Measurements from ENCODE around the gene MAZ.
A peak's percentile ranks its signal among the peaks of the same experiment; 100 is the strongest.

MAZ gene

GRCh38 chr16:29807426-29808218 is 1.3 kb downstream of the MAZ start:
- no peaks in the 10 kb centered on the region for H3K27me3 Mint-ChIP-seq
- peak overlapping the region; percentile 92 for H3K4me3 Mint-ChIP-seq
- DNase-seq (ENCODE audit: low spot score in 2 of 2) (peak; percentile 74 to 88), ATAC-seq (replicated peaks; ENCODE audit: extremely low read depth, poor library complexity, severe bottlenecking) (peak; percentile 49)
- H3K27ac Mint-ChIP-seq (ENCODE audit: low read depth), result peak overlapping the region; percentile 92
- H3K9me3 Mint-ChIP-seq, result no peaks in the 10 kb centered on the region
- peaks cover 43% of the 10 kb centered on the region for H3K36me3 Mint-ChIP-seq (ENCODE audit: insufficient read depth)
- H3K4me1 Mint-ChIP-seq, result peaks cover 70% of the 10 kb centered on the region

GRCh38 chr16:29808219-29808900 is 2.0 kb downstream of the MAZ start:
- H3K27ac Mint-ChIP-seq (ENCODE audit: low read depth), result peak overlapping the region; percentile 92
- H3K4me1 Mint-ChIP-seq, result peaks cover 69% of the 10 kb centered on the region
- DNase-seq (ENCODE audit: low spot score in 2 of 2) (no peak), ATAC-seq (replicated peaks; ENCODE audit: extremely low read depth, poor library complexity, severe bottlenecking) (peak; percentile 37)
- H3K36me3 Mint-ChIP-seq (ENCODE audit: insufficient read depth), result peaks cover 41% of the 10 kb centered on the region
- H3K27me3 Mint-ChIP-seq, result no peaks in the 10 kb centered on the region
- H3K9me3 Mint-ChIP-seq, result no peaks in the 10 kb centered on the region
- H3K4me3 Mint-ChIP-seq, result peak overlapping the region; percentile 92

GRCh38 chr16:29809031-29809747 is 2.9 kb downstream of the MAZ start:
- Mint-ChIP-seq H3K27me3 (no peaks in the 10 kb centered on the region), H3K27ac (ENCODE audit: low read depth) (peak overlapping the region; percentile 92), H3K9me3 (no peaks in the 10 kb centered on the region), H3K36me3 (ENCODE audit: insufficient read depth) (peaks cover 41% of the 10 kb centered on the region), H3K4me3 (peak overlapping the region; percentile 92), H3K4me1 (peaks cover 61% of the 10 kb centered on the region)
- no peak for DNase-seq (ENCODE audit: low spot score in 2 of 2)
- ATAC-seq (replicated peaks; ENCODE audit: extremely low read depth, poor library complexity, severe bottlenecking), result no peak

- Mint-ChIP-seq H3K27ac (ENCODE audit: low read depth) (peak overlapping the region; percentile 87), H3K36me3 (ENCODE audit: insufficient read depth) (peaks cover 36% of the 10 kb centered on the region), H3K27me3 (no peaks in the 10 kb centered on the region), H3K4me3 (peak overlapping the region; percentile 92), H3K9me3 (no peaks in the 10 kb centered on the region), H3K4me1 (peaks cover 60% of the 10 kb centered on the region)
- DNase-seq (ENCODE audit: low spot score in 2 of 2) (peak in 1 of 2 donors; percentile 56), ATAC-seq (replicated peaks; ENCODE audit: extremely low read depth, poor library complexity, severe bottlenecking) (no peak)
Observed at GRCh38 chr16:29809850-29810698, 3.7 kb downstream of the MAZ start.

GRCh38 chr16:29810699-29811169 is 4.4 kb downstream of the MAZ start:
- Mint-ChIP-seq H3K9me3 (no peaks in the 10 kb centered on the region), H3K27ac (ENCODE audit: low read depth) (peak overlapping the region; percentile 87), H3K36me3 (ENCODE audit: insufficient read depth) (peaks cover 34% of the 10 kb centered on the region), H3K27me3 (no peaks in the 10 kb centered on the region), H3K4me1 (peaks cover 63% of the 10 kb centered on the region), H3K4me3 (peak overlapping the region; percentile 92)
- ATAC-seq (replicated peaks; ENCODE audit: extremely low read depth, poor library complexity, severe bottlenecking) (no peak), DNase-seq (ENCODE audit: low spot score in 2 of 2) (no peak)

- peak overlapping the region; percentile 92 for H3K4me3 Mint-ChIP-seq
- H3K9me3 Mint-ChIP-seq, result no peaks in the 10 kb centered on the region
- H3K4me1 Mint-ChIP-seq, result peaks cover 68% of the 10 kb centered on the region
- peak overlapping the region; percentile 87 for H3K27ac Mint-ChIP-seq (ENCODE audit: low read depth)
- H3K36me3 Mint-ChIP-seq (ENCODE audit: insufficient read depth), result peaks cover 37% of the 10 kb centered on the region
- DNase-seq (ENCODE audit: low spot score in 2 of 2) (peak in 1 of 2 donors; percentile 42), ATAC-seq (replicated peaks; ENCODE audit: extremely low read depth, poor library complexity, severe bottlenecking) (no peak)
- H3K27me3 Mint-ChIP-seq, result no peaks in the 10 kb centered on the region
Observed at GRCh38 chr16:29811170-29811895, 5.0 kb downstream of the MAZ start.

GRCh38 chr16:29811896-29812665 is 5.8 kb downstream of the MAZ start, which contains the start of gene PRRT2:
PRRT2 (plus strand) TSS chr16:29812193; CDS start chr16:29813055, 862 bp downstream.
- no peak for DNase-seq (ENCODE audit: low spot score in 2 of 2)
- peaks cover 38% of the 10 kb centered on the region for H3K36me3 Mint-ChIP-seq (ENCODE audit: insufficient read depth)
- no peak for ATAC-seq (replicated peaks; ENCODE audit: extremely low read depth, poor library complexity, severe bottlenecking)

GRCh38 chr16:29812754-29813643 is 6.7 kb downstream of the MAZ start:
- Mint-ChIP-seq H3K9me3 (no peaks in the 10 kb centered on the region), H3K4me1 (peaks cover 71% of the 10 kb centered on the region), H3K27ac (ENCODE audit: low read depth) (peak overlapping the region; percentile 87), H3K27me3 (no peaks in the 10 kb centered on the region), H3K36me3 (ENCODE audit: insufficient read depth) (peaks cover 30% of the 10 kb centered on the region), H3K4me3 (peak overlapping the region; percentile 92)
- no peak for ATAC-seq (replicated peaks; ENCODE audit: extremely low read depth, poor library complexity, severe bottlenecking)
- no peak for DNase-seq (ENCODE audit: low spot score in 2 of 2)

More at GRCh38 chr16:29811896-29812665, 5.8 kb downstream of the MAZ start, which contains the start of gene PRRT2:
- Mint-ChIP-seq H3K27ac (ENCODE audit: low read depth) (peak within 1 kb of the TSS; percentile 87), H3K9me3 (no peaks in the 10 kb centered on the region), H3K27me3 (no peaks in the 10 kb centered on the region), H3K4me3 (peak within 1 kb of the TSS; percentile 92), H3K4me1 (peaks cover 75% of the 10 kb centered on the region)

GRCh38 chr16:29813644-29814562 is 7.6 kb downstream of the MAZ start:
- no peaks in the 10 kb centered on the region for H3K9me3 Mint-ChIP-seq
- peaks cover 26% of the 10 kb centered on the region for H3K36me3 Mint-ChIP-seq (ENCODE audit: insufficient read depth)
- H3K27me3 Mint-ChIP-seq, result no peaks in the 10 kb centered on the region
- DNase-seq (ENCODE audit: low spot score in 2 of 2), result no peak
- no peak for ATAC-seq (replicated peaks; ENCODE audit: extremely low read depth, poor library complexity, severe bottlenecking)
- peaks cover 69% of the 10 kb centered on the region for H3K4me1 Mint-ChIP-seq
- peak overlapping the region; percentile 86 for H3K27ac Mint-ChIP-seq (ENCODE audit: low read depth)
- H3K4me3 Mint-ChIP-seq, result peak overlapping the region; percentile 87
